A549 (cell line): Measurements from ENCODE around the gene MATN3. TPM values are rescaled to one million over a fixed set of nuclear protein-coding genes. Genes with fewer than 3 reads are reported as not detected.

Source experiments
- ATAC-seq, 2 experiments: fragments of 200-7000 bp in 1 of 2; fragments of >200 bp in 1 of 2; cut with Nextera tagmentation in 1 of 2; cut with Tn5 transposase in 1 of 2; 3 replicates each; pipeline versions ENCODE4 v1.8.0 to v1.9.1; 2018 to 2020; ENCODE audit warnings: mild to moderate bottlenecking in 1 of 2, moderate library complexity in 1 of 2
- CTCF ChIA-PET: fragments of 300-600 bp; sonication (Branson Sonifier 250); formaldehyde crosslinking; extraction: SDS; loops from one replicate; lab custom pipeline; 2021; ENCODE audit warnings: antibody characterized with exemption, inconsistent platforms; lab: Yijun Ruan, JAX
- POLR2A ChIA-PET: fragments of 350-600 bp; formaldehyde crosslinking; extraction: SDS; loops from one replicate; lab custom pipeline; 2021; ENCODE audit warnings: antibody characterized with exemption, inconsistent platforms; lab: Yijun Ruan, JAX
- DNase-seq, 2 experiments: peaks; one replicate each; pipeline versions ENCODE4 v3.0.0 to v3.0.0-alpha.2; 2011 to 2016; ENCODE audit warnings: low read depth in 1 of 2, low spot score in 1 of 2
- FAIRE-seq: peaks from 2 replicates; lab custom pipeline; 2011; peaks lifted over from hg19 to GRCh38; lab: Jason Lieb, UNC
- H3K27ac ChIP-seq, 2 experiments: fragments of >200 bp; sonication (Bioruptor Twin); formaldehyde crosslinking; 3 replicates each; pipeline ENCODE4 v1.5.1; 2016 to 2017
- H3K4me1 ChIP-seq: fragments of >200 bp; sonication (Bioruptor Twin); formaldehyde crosslinking; 3 replicates; pipeline ENCODE4 v1.6.1; 2016
- H3K4me2 ChIP-seq: fragments of >200 bp; sonication (Bioruptor Twin); formaldehyde crosslinking; 3 replicates; pipeline ENCODE4 v1.6.1; 2016
- H3K4me3 ChIP-seq: fragments of >200 bp; sonication (Bioruptor Twin); formaldehyde crosslinking; 3 replicates; pipeline ENCODE4 v1.5.1; 2016
- H3K9me3 ChIP-seq: fragments of >200 bp; sonication (Bioruptor Twin); formaldehyde crosslinking; 3 replicates; pipeline ENCODE4 v1.6.1; 2016
- BHLHE40 ChIP-seq: IDR thresholded peaks from 2 replicates; pipeline ENCODE4 v1.6.1; 2012; ENCODE audit warnings: low read depth, low read length, inconsistent platforms
- CBX8 ChIP-seq: fragments of 200-600 bp; sonication (generic); IDR thresholded peaks from 2 replicates; pipeline ENCODE4 v1.6.1; 2016
- CEBPB ChIP-seq, 2 experiments: fragments of >200 bp in 1 of 2; sonication (Bioruptor Twin) in 1 of 2; formaldehyde crosslinking in 1 of 2; IDR thresholded peaks; 2 replicates each; pipeline ENCODE4 v1.6.1; 2012 to 2016
- CHD2 ChIP-seq: fragments of 150-350 bp; IDR thresholded peaks from 2 replicates; pipeline ENCODE4 v1.6.1; 2014; ENCODE audit warnings: low read length; ENCODE audit not compliant: partially characterized antibody
- E2F6 ChIP-seq: IDR thresholded peaks from 2 replicates; pipeline ENCODE4 v1.6.1; 2012; ENCODE audit warnings: low read depth, borderline replicate concordance
- EP300 ChIP-seq, 2 experiments: fragments of >200 bp; sonication (Bioruptor Twin); formaldehyde crosslinking; IDR thresholded peaks; 2 replicates in 1 of 2; 3 replicates in 1 of 2; pipeline ENCODE4 v1.6.1; 2016 to 2017
- ESRRA ChIP-seq: fragments of 150-350 bp; IDR thresholded peaks from 2 replicates; pipeline ENCODE4 v1.6.1; 2014; ENCODE audit warnings: mild to moderate bottlenecking, low read length, borderline replicate concordance
- FOSB ChIP-seq: fragments of 250-450 bp; sonication (Bioruptor Pico); IDR thresholded peaks from 2 replicates; pipeline ENCODE4 v1.5.0; 2020; ENCODE audit warnings: mild to moderate bottlenecking, moderate library complexity
- FOXS1 ChIP-seq: fragments of 250-450 bp; sonication (Bioruptor Pico); IDR thresholded peaks from 2 replicates; pipeline ENCODE4 v1.5.0; 2020; ENCODE audit warnings: mild to moderate bottlenecking, moderate library complexity
- HEYL ChIP-seq: fragments of 250-450 bp; sonication (Bioruptor Pico); IDR thresholded peaks from 2 replicates; pipeline ENCODE4 v1.8.0; 2021; ENCODE audit warnings: mild to moderate bottlenecking, moderate library complexity
- HMGXB4 ChIP-seq: fragments of 250-450 bp; sonication (Bioruptor Pico); IDR thresholded peaks from 2 replicates; pipeline ENCODE4 v1.5.0; 2021; ENCODE audit warnings: mild to moderate bottlenecking, moderate library complexity, borderline replicate concordance
- HOXA7 ChIP-seq: fragments of 250-450 bp; sonication (Bioruptor Pico); IDR thresholded peaks from 2 replicates; pipeline ENCODE4 v1.5.0; 2020; ENCODE audit warnings: mild to moderate bottlenecking, moderate library complexity
- HOXB13 ChIP-seq: fragments of 250-450 bp; sonication (Bioruptor Pico); IDR thresholded peaks from 2 replicates; pipeline ENCODE4 v1.5.0; 2020; ENCODE audit warnings: low read depth, mild to moderate bottlenecking, moderate library complexity
- HOXB5 ChIP-seq: fragments of 250-450 bp; sonication (Bioruptor Pico); IDR thresholded peaks from 2 replicates; pipeline ENCODE4 v1.5.0; 2020; ENCODE audit warnings: mild to moderate bottlenecking, moderate library complexity
- JUN ChIP-seq, 2 experiments: fragments of >200 bp; sonication (Bioruptor Twin); formaldehyde crosslinking; IDR thresholded peaks; 2 replicates in 1 of 2; 3 replicates in 1 of 2; pipeline ENCODE4 v1.6.1; 2016 to 2017
- JUNB ChIP-seq: fragments of >200 bp; sonication (Bioruptor Twin); formaldehyde crosslinking; IDR thresholded peaks from 2 replicates; pipeline ENCODE4 v1.6.1; 2016
- KDM1A ChIP-seq: fragments of 200-600 bp; sonication (generic); IDR thresholded peaks from 2 replicates; pipeline ENCODE4 v1.6.1; 2016; ENCODE audit warnings: low read depth, mild to moderate bottlenecking
- MAFK ChIP-seq: fragments of 450-650 bp; IDR thresholded peaks from 2 replicates; pipeline ENCODE4 v1.6.1; 2014; ENCODE audit not compliant: partially characterized antibody
- MAX ChIP-seq: IDR thresholded peaks from 2 replicates; pipeline ENCODE4 v1.6.1; 2012
- MAZ ChIP-seq: fragments of 150-350 bp; IDR thresholded peaks from 2 replicates; pipeline ENCODE4 v1.6.1; 2014; ENCODE audit warnings: antibody characterized with exemption, low read depth, low read length, borderline replicate concordance
- NFE2L2 ChIP-seq: fragments of 150-350 bp; conservative IDR thresholded peaks from 2 replicates; pipeline ENCODE4 v1.6.1; 2014; ENCODE audit warnings: low read length
- NPAS2 ChIP-seq: fragments of 250-450 bp; sonication (Bioruptor Pico); IDR thresholded peaks from 2 replicates; pipeline ENCODE4 v1.8.0; 2022; ENCODE audit warnings: mild to moderate bottlenecking, moderate library complexity, borderline replicate concordance
- NR3C1 ChIP-seq: fragments of >200 bp; sonication (Bioruptor Twin); formaldehyde crosslinking; IDR thresholded peaks from 3 replicates; pipeline ENCODE4 v1.6.1; 2017
- PHF8 ChIP-seq: fragments of 200-600 bp; sonication (generic); IDR thresholded peaks from 2 replicates; pipeline ENCODE4 v1.6.1; 2016; ENCODE audit warnings: low read depth, mild to moderate bottlenecking, antibody characterized with exemption, moderate library complexity, borderline replicate concordance
- RCOR1 ChIP-seq: fragments of 150-350 bp; IDR thresholded peaks from 2 replicates; pipeline ENCODE4 v1.6.1; 2014; ENCODE audit warnings: antibody characterized with exemption, low read length, low read depth
- RNF2 ChIP-seq: fragments of 200-600 bp; sonication (generic); IDR thresholded peaks from 2 replicates; pipeline ENCODE4 v1.6.1; 2016; ENCODE audit warnings: low read depth, mild to moderate bottlenecking, antibody characterized with exemption, moderate library complexity, borderline replicate concordance
- SMC3 ChIP-seq: fragments of >200 bp; sonication (Bioruptor Twin); formaldehyde crosslinking; IDR thresholded peaks from 3 replicates; pipeline ENCODE4 v1.6.1; 2018; ENCODE audit warnings: inconsistent platforms
- TFCP2L1 ChIP-seq: fragments of 250-450 bp; sonication (Bioruptor Pico); IDR thresholded peaks from 2 replicates; pipeline ENCODE4 v1.5.0; 2021; ENCODE audit warnings: mild to moderate bottlenecking
- TP53 ChIP-seq: fragments of 250-450 bp; sonication (Bioruptor Pico); IDR thresholded peaks from 2 replicates; pipeline ENCODE4 v1.5.0; 2021; ENCODE audit warnings: mild to moderate bottlenecking, moderate library complexity
- ZSCAN20 ChIP-seq: fragments of 250-450 bp; sonication (Bioruptor Pico); IDR thresholded peaks from 2 replicates; pipeline ENCODE4 v1.8.0; 2022; ENCODE audit warnings: mild to moderate bottlenecking, moderate library complexity
- WGBS: methylation state at CpG from one replicate; pipeline ENCODE4 v1.1.6; 2017; ENCODE audit errors: missing lambda C conversion rate; 5-methylcytosine and 5-hydroxymethylcytosine counted together
- polyA plus RNA-seq, 4 experiments: library from polyadenylated mRNA; depleted of rRNA in 3 of 4; stranded (reverse); fragments of >200 nt; fragmentation: RNase III in 1 of 4; extraction: RNeasy Plus Mini Kit Qiagen cat#74134 plus additional on column Dnase treatment in 1 of 4; gene quantifications; 2 replicates in 3 of 4; 3 replicates in 1 of 4; pipeline ENCODE4 v1.2.3, GENCODE V29; 2011 to 2017

Gene MATN3
- polyA plus RNA-seq, 2 of the 4 experiments (the other 2 are of a cell fraction) = 14.2 to 16.8 TPM

- TF ChIP-seq EP300 (IDR thresholded peaks at IDR 0.05) (no peak), NPAS2 (CRISPR knock-in tag) (no peak), MAZ (no peak), ZSCAN20 (CRISPR knock-in tag) (no peak), BHLHE40 (no peak)
These were observed 63.4 kb downstream of the MATN3 start (continued) for GRCh38 chr2:19949071-19949470.

- Histone ChIP-seq H3K9me3 (no peaks in the 10 kb centered on the region), H3K4me1 (peaks cover 11% of the 10 kb centered on the region), H3K27ac (no peak overlapping the region), H3K4me2 (peak overlapping the region; percentile 4; the same call in 1 of the 3 replicates), H3K4me3 (no peak overlapping the region)
- POLR2A ChIA-PET = no interaction called here
- CTCF ChIA-PET = interaction anchor here (1.0 to 1.8 kb wide), 6 partner anchors 11 to 379 kb away, joined by 3 to 4 read pairs (median 3); no protein-coding TSS in a partner anchor
- WGBS = 87% methylated on average over 4 of the region's 4 CpGs
- TF ChIP-seq FOSB (CRISPR knock-in tag) (no peak), PHF8 (no peak), SMC3 (no peak), RCOR1 (no peak), FOXS1 (CRISPR knock-in tag) (no peak), JUNB (no peak), CEBPB (IDR thresholded peaks at IDR 0.05) (no peak), MAX (no peak), NR3C1 (no peak), HOXB5 (no peak), TFCP2L1 (CRISPR knock-in tag) (no peak), E2F6 (no peak)
- ATAC-seq = no peak
- no peak for DNase-seq
- no peak for FAIRE-seq
These were observed 65.1 kb downstream of the MATN3 start for GRCh38 chr2:19947184-19947940.

GRCh38 chr2:19944205-19944845 lies 68.1 kb downstream of the MATN3 start:
- H3K4me1 ChIP-seq = peaks cover 11% of the 10 kb centered on the region
- H3K4me2 ChIP-seq = no peak overlapping the region
- ATAC-seq = no peak
- no peaks in the 10 kb centered on the region for H3K9me3 ChIP-seq
- WGBS = 75% methylated on average over 2 of the region's 2 CpGs
- CTCF ChIA-PET = interaction anchor here (1.4 to 1.8 kb wide), 2 partner anchors 11 to 150 kb away, joined by 3 to 7 read pairs; no protein-coding TSS in a partner anchor
- FAIRE-seq = no peak
- no peak overlapping the region for H3K27ac ChIP-seq
- no peak for TF ChIP-seq BHLHE40
- TF ChIP-seq NFE2L2 = no peak
- no peak for TF ChIP-seq PHF8
- no peak for TF ChIP-seq JUNB
- no peak for TF ChIP-seq MAFK
- TF ChIP-seq TP53 (CRISPR knock-in tag) = no peak
- no peak for TF ChIP-seq CBX8
- no peak for TF ChIP-seq HEYL (CRISPR knock-in tag)
- no peak for TF ChIP-seq ESRRA
- TF ChIP-seq KDM1A = no peak
- no peak for TF ChIP-seq FOXS1 (CRISPR knock-in tag)
- TF ChIP-seq HOXB13 (CRISPR knock-in tag) = no peak
- TF ChIP-seq HOXA7 (CRISPR knock-in tag) = no peak
- no peak for TF ChIP-seq HOXB5
- TF ChIP-seq CHD2 = no peak
- no peak for TF ChIP-seq JUN (IDR thresholded peaks at IDR 0.05)
- no peak for TF ChIP-seq HMGXB4 (CRISPR knock-in tag)
- TF ChIP-seq RNF2 = no peak
- TF ChIP-seq, all 56 proteins: peak for 0
- DNase-seq = no peak
- no peak overlapping the region for H3K4me3 ChIP-seq
- POLR2A ChIA-PET = no interaction called here
